DMS114 treated with DMSO at 0.1 percent for 48 hours (cell line): ENCODE results near the gene ACTN4.

Experiments used
- DNase-seq: peaks from one replicate; lab custom pipeline; 2025; ENCODE audit not compliant: unreplicated experiment; lab: John Stamatoyannopoulos, UW

Gene ACTN4

DNA sequence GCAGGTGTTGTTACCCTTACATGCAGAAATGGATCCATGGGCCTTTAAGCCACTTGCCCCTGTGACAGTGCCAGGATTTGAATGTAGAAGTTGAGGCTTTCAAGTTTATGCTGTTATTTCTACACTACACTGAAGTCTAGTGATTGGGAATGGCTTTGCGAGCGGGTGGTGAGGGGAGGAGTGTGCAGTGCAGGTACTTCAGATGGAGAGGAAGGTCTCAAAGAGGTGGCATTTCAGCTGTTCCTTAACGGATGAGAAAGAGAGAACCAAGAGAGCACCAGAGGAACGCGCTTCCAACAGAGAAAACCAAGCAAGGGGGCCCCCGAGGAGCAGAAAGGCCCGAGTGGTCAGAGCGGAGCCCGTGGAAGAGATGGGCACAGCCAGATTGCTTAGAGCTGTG is 13.3 kb downstream of the ACTN4 start:
- no peak for DNase-seq

DNA sequence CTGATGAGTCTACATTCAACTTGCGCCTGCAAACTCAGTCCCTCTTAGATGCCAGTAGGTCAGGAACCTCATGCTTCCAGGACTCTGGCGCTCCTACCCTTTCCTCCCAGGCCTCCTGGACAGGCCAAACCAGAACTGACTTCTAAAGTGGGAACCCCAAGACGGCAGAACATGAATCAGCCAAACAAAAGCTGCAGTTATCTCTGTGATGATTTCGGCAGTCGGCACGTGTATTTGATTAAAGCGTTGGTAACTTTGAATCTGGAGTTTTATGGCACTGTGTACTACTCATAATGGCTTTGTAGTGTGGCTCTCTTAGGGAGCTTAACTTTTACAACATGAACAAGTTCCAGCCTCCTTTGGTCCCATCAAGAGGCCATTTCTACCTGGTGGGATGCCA is 13.7 kb downstream of the ACTN4 start:
- DNase-seq: no peak

DNA sequence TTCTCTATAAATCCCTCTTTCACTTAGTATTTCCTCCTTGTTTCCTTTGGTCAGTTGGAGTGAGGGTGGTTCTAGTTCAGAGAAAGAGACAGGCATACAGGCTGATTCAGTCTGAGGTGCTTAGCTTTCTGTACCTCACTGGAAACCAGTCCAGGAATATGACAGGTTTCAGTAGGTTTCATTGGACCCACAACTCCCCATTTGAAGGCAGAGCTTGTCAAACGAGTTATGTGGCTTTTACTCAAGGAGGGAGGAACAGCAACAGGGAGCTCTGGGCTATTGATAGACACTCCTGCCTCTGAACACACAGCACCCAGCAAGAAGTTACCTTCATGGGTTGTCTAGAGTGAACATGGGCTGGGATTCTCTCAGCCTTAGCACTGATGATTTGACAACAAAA is 14.5 kb downstream of the ACTN4 start:
- no peak for DNase-seq

DNA sequence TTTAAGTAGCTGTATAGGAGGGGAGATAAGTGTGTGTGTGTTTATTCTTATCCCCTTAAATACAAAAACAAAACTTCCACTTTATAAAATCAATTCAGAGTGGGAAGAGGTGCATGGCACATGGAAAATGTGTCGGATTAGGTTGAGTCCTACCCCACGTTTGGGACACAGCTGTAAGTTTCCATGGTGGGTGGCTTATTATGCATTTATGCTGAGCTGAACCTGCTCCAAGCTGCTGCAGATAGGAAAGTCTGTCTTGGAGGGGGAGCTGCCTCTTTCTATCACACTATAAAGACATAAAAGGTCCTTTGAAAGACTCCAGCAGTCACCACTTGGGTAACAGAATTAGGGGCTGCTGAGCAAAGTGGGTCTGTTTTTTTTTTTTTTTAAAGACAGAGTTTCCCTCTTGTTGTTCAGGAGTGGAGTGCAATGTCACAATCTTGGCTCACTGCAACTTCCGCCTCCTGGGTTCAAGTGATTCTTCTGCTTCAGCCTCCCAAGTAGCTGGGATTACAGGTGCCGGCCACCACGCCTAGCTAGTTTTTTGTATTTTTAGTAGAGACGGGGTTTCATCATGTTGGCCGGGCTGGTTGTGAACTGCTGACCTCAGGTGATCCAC is 15.2 kb downstream of the ACTN4 start:
- DNase-seq: no peak

DNA sequence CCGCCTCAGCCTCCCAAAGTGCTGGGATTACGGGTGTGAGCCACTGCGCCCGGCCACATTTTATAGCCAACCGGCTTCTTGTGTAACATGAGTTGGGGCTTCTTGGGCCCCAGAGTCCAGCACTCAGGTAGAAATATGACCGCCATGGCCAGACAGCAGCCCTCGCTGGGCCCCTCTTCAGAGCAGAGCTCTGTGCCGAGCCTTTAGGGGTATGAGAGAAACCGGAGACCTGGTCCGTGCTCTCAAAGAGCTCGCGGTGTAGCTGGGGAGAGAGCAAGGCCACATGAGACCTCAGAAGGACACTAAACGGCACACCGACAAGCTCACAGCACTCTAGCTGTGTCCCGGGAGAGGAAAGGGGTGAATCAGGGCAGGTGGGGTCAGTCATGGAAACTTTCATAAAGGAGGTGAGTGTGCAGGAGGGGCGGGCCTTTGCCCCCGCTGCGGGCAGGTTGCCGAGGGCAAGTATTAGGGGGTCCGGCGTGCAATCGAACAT is 15.8 kb downstream of the ACTN4 start:
- no peak for DNase-seq

DNA sequence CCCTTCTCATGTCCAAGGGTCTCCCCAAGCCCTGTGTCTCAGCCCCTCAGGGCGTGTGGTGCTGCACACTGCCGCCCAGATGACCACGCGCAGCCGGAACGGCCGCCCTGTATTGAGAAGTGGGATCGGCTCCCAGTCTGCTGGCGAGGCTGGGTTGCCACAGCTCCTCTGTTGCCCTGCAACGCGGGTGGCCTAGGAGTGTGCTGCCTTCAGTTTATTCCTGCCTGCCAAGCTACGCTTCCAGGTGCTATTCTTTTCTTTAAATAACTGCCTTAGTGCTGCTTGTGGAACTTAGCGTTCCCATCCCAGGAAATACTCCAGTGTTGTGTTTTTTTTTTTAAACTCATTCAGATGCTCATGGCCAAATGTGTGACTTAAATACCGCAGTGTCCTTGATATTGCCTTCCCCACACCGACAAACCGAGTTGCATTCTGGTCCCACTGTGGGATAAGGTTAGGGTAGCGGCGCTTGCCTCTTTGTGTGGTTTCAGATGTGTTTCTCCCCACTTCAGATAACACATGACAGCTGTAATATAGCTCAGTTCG is 16.6 kb downstream of the ACTN4 start:
- DNase-seq: no peak

DNA sequence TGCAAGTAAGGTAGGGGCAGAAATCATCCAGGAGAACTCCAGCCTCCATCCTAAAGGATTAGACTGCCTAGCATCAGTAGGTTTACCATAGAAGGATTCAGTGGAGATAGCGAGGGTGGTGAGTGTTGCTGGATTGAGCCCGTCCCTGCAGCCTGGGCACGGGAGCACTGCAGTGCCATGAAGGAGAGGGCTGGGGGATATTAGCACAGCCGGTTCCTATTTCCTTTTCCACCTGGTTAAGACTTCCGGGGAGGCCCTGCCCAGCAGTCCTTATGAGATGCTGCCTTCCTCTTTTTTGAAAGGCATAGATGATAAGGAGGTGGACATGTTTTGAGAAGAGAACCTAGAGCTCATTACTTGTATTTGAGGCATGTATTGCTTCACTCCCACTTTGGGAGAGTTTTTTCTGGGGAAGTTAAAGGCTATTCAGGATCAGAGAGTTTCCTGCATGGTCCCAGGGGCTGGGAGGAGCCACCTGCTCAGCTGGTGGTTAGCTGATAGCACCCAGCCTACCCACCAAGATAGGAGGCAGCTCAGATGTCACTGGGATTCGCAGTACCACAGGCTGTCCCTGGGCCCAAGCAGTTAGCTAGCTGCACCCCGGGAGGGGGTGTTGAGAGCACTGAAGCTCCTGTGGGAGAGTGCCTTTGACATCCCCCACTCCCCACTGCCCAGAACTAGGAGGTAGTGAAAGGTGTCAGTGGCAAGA is 17.2 kb downstream of the ACTN4 start:
- no peak for DNase-seq

DNA sequence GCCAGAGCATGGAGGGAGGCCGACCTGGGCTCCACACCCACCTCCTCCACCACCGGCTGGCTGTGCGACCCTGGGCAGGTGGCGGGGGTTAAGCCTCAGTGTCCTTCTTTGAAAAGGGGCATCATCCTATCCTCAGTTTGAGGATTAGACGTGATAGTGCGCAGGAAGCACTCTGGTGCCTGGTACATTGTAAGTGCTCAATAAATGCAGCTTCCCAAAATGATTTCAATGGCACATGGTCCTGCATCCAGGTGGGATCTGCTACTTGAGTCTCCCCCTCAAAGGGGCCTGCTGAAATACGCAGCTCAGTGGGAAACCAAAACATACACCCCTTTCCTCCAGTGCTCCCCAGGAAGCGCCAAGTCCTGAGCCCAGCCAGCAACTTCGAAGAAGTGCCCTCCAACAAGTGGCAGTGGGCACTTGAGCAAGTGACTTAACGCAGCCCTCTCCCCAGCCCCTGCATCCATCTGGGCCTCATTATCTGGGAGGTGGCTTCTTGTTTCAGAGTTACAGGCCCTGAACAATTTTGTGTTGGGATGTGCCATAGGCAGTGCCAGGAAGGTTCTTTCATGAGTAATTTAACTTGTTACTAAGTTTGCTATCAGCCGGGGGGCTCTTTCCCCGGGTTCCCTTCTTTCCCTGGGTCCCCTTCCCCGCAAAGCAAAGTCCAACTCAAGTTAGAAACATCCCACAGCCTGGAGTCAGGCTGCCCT is 17.9 kb downstream of the ACTN4 start:
- no peak for DNase-seq

DNA sequence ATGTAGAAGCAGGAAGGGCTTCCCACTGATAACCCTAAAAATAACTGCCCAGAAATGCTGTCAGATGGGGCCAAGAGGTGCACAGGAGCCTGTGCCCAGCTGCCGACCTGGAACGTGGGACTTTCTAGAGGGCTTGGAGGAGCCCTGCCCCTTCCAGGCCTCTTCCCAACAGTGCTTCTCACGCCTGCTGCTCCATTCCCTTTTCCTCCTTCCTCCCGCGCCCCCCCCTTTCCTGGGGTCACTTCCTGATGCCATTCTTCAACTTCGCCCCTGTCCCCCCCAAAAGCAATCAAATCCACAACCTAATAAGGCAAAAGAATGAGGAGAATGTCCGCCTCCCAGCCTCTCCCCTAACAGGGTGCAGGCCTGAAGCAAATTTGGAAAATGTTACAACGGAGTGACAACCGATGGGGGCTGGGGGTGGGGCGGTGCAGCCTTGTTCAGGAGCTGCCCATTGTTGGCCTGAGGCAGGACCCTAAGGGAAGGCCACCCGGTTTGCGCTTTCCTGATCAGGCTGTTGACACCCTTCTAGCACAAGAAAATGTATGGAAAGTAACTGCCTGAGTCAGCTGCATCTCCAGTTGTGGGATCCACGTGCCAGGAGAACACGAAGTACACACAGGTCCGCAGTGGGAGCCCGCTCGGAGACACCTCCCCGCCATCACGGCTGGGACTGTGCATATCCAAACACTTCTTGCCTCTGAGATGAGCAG is 18.7 kb downstream of the ACTN4 start:
- DNase-seq: no peak

DNA sequence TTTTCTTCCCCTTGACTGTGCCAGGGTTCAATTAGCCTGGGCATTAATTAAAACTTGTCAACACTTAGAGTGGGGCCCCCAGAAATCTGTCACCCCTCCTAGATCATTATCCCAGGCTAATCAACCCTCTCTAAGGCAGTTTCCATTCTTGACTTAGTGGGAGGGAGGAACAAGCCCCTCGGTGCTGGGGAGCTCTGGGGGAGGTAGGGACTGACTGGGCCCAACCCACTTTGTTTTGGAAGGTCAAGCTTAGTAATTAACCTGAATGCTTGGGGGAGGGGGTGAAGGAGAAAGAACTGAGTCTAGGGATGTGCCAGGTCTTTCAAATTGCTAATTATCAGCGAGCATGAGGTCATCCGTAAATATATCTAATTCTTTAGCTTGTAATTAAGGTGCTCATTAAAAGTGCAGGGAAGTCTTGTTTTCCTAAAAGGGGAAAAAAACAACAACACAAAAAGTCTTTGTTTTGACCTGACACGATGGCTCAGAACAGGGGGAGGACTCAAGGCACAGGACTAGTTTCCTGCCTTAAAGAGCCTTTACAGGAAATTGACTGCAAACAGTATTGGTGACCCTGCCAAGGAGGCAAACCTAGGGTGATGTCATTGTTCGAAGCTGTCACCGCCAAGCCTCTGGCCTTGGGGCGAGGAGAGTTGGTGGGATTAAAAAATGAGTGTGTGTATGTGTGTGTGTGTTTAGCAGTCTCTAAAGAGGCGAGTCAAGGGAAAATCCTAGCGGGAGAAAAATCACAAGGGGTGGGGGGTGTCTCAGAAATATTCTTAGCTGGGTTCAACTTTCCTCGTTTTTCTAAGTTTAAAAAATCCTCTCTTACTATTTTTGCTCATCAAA is 19.4 kb downstream of the ACTN4 start:
- DNase-seq: no peak

DNA sequence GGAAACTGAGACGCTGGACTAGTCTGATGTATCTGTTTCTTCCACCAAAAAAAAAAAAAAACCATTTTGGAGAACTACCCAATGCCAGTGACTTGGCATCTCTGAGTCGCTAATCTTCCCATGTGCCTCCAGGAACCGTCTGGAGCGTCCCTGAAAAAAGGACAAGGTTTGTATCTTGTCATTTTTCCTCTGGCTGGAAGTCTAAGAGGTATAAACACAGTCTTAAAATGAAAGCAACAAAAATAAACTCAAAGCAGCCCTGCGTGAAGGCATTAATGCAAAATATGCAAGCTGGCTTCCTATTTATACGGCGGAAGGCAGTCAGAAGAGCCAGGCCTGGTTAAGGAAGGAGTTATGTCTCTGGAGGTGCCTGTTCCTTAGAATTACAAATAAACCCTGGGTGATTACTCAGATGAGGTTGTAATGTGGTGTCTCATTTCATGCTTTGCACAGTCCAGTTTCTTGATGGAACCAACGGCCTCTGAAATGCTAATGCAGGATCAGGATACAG is 20.3 kb downstream of the ACTN4 start:
- no peak for DNase-seq

DNA sequence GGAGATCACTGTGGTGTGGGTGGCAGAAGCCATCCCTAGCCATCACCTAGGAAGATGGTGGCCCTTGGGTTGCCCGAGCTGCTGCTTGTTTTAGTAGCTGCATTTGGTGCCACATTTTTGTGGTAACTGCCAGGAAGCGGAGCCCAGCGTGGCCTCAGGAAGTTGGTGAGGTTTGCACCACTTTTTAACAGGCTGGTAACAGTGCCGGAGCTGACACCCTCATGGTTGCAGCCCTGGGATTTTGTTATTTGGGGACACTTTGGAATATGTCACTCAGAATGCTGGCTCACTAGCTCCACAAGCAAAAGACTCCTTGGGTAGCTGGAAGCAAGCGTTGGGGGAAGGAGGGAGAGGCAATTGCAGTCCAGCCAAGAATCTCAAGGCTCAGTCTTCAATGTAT is 22.1 kb downstream of the ACTN4 start:
- no peak for DNase-seq

DNA sequence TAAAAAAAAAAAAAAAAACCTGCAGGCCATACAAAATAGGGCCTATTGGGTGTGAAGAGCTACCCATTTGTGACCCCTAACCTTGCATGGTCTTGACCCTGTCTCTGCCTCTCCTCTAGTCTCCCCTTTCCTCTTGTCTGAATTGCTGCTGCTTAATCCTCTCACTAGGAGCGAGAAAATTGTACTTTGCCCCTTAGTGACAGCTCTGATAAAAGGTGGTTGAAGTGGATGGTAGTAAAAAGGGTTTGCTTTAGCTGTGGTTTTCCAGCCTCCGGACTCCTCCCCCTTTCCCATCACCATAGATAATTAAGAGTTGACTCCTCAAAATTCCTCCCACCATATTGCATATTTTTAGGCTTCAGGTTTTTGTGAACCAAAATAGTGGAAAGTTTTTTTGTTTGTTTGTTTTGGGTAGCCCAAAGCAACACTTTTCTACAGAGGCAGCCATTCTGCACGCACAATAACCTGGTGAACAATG is 23.5 kb downstream of the ACTN4 start:
- DNase-seq: no peak

DNA sequence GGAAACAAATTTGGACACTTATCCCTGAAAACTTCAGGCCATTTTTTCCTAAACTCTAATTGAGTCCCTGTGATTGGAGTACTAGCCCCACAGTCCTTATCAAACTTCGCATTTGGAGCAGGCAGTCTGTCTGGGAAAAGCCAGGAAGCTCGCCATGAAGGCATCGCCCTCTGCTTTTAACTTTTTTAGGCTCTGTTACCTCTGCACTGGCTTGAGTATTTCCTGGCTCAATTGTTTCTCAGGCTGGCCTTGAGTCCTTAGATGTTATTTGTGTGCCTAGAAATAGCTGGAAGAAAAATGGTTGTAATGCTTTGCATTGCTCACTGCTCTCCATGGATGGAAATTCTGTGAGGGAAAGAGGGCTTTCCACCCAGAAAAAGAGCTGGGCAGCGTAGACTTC is 24.2 kb downstream of the ACTN4 start:
- no peak for DNase-seq

DNA sequence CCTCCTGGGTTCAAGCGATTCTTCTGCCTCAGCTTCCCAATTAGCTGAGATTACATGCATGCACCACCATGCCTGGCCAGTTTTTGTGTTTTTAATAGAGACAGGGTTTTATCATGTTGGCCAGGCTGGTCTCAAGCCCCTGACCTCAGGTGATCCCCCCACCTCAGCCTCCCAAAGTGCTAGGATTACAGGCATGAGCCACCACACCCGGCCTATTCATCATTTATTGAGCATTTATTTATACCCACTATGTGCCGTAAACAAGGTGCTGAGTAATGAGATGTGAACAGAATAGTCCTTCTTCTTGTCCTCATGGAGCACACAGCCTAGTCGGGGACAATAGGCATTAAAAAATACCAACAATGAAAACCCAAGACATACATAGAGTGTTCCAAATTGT is 25.6 kb downstream of the ACTN4 start:
- no peak for DNase-seq

DNA sequence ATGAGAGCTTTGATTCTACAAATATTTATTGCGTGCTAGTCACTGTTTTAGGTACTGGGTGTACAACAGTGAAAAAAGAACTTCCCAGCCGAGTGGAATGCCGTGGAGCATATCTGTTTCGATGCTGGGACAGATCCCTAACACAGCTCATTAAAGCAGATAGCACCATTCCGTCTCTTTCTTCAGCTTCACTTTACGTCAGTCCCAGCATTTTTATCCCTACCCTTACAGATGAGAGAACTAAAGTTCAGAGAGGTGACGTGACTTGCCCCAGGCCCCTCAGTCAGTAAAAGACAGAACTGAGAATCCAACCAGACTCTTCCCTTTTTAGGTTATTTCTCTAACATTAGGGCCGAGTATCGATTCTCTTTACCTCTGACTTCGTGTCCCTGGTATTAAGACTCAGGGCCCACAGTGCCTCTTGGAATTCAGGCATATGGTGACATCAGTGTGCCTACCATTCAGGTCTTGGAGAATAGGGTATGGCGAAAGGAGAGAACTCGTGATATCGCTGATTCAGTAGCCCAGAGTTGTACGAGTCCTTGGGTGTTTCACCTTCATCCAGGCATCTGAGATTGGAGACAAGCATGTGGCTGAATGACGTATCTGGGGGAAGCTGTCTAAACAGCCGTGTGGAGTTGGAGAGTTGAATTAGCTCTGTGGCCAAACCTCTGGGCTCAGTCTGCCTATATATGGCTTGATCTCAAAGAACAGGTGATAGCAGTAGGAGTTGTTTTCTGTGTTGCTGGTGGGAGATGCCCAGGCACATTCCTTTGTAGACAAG is 27.1 kb downstream of the ACTN4 start:
- DNase-seq: no peak

DNA sequence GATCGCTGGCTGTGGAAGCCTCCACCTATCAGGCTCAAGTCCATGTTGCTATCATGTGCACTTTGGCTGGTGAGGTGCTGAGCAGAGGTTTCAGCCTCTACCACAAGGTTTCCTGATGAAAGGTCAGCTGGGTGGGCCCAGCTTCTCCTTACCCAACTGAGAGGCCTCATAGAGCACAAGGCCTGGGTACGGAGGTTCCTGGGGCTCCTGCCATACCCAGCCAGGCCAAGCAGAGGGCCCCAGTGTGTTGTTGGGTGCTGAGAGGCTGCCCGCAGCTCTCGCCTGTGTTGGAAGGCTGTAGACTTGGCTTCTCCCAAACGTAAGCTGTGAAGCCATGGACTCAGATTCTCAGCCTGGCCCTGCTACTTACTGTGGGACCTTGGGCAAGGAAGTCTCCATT is 28.2 kb downstream of the ACTN4 start:
- no peak for DNase-seq

DNA sequence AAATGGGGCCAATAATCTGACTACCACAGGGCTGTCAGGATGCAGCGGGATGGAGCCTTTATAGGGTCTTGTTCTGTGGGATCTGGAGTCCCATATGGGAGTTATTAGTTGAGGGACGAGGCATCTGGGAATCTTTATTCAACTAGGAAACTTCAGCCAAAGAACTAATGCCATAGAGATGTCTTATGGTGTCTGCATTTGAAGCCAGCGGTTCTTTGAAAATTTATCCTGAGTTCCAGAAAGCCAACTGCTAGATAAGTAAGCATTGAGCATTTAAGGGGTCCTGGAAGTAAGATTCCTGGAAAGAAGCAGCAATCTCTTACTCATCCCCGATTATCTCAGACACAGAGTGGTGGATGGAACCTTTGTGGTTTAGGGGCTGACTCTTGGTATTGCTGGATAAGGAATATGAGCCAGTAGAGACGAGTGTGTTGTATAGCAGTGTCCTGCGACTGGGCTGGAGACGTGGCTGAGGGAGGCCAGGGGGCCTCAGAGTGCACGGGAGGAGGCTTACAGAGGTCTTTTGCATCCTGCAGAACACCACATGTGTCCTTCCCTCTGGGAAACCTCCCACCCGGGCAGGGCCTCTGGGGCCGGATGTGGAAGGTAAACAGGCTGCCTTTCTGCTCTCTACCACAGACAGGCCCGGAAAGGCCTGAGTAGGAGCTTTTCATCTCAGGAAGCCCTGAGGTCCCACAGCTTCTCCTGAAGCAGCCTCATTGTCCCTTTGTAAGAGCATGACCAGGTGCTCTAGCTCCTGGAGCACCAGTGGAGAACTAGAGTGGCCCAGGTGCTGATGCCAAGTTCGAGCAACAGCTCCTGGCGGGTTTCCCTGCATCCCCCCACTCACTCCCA is 28.8 kb downstream of the ACTN4 start:
- no peak for DNase-seq
